HG03175 (cell line): Measurements from ENCODE around the gene LONRF2.

Source experiments
- ATAC-seq: cut with Tn5 transposase; IDR thresholded peaks from one replicate; pipeline ENCODE4 v1.9.1; 2021; ENCODE audit warnings: mild to moderate bottlenecking, moderate library complexity; ENCODE audit not compliant: unreplicated experiment

The LONRF2 gene

DNA sequence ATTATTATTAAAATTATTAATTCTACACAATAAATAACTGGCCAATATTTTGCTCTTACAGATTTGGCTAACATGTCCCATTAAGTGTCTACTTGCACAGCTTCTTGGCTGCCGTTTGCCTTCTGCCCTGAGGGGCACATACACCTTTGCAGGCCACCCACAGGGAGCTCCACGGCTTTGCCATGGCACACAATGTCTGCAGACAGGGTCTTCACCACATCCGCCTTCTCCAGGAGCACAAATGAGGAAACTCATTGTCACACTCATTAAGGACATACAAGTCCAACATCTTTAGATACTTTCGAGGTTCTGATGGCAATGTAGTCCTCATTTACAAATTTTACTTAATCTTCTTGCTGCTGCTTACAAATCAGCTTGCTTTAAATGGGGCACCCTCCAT lies 45.6 kb downstream of the LONRF2 start:
- no peak for ATAC-seq

DNA sequence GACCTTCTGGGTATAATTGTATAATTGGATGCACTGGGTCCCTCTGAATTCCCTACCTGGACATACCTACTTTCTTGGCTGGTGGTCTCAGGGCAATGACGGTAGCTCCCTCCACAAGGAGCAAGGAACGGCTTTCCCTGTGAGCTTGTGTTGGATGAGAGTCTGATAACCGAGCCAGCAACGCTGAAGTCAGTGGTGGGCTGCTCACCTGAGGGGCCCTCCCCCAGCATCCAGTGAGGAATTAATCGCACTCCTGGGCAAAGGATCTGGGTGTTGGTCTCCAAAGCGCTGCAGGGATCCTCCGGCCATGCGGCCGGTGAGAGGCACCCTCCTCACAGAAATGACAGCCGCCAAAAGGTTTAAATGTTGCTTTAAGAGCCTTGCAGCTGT lies 47.1 kb downstream of the LONRF2 start:
- ATAC-seq: no peak

DNA sequence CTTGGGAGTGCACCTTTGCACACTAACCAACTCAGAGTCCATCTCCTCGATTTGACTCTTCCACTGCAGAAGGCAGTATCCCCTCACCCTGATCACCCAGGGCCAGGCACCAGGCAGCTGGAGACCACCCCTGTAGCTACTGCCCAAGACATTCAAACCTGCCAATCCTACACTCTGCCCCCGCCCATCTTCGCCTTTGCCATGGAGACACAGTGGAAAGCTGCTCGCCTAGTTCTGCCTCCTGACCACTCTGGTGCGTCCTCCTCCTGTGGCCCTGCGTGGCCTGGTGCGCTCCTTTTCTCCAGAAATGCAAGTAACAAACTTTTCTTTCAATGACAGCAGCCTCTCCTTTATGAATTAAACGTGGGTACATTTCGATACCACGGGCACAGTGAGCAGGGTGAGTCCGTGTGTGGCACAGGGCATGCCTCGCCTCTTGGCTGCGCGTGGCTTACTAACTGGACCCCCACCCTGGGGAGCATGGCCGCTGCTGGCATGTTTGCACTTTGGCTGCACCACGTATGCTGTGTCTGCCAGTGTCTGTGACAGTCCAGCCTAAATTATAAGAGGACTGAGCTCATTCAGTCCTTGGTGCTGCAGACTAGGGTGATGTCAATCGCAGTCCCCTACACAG lies 47.6 kb downstream of the LONRF2 start:
- no peak for ATAC-seq

DNA sequence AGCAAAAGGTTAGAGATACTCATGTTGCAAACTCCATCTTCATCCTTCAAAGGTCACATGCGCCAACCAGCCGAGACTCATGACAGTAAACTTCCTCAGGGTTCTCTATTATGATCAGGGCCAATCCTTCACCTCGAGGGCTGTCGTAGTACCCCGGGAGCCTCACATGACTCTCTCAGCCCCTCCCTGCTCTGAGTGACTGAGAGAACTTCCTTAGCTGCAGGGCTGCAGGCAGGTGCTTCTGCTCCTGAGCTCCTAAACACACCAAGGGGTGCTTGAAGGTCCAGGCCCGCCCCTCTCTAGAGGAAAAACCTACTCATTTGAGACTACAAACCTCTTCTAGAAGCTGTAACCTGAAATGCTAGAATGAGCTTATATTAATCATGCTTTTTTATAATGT lies 48.2 kb downstream of the LONRF2 start:
- no peak for ATAC-seq

DNA sequence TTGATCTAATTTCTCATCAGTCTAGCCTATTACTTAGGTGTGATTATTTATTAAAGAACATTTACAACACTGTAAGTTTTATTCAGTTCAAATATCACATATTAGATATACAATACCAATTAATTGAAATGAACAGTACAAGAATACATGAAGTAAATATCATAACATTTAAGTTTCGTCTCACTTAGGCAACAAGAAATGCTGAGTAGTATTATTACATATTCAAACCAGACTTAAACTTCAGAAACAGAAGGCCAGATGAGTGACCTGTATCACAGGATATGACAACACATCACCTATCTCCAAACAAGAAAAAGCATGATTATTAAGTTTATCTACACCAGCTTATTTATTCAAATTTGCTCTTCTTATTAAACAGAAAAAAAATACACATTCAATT lies 48.9 kb downstream of the LONRF2 start:
- no peak for ATAC-seq

DNA sequence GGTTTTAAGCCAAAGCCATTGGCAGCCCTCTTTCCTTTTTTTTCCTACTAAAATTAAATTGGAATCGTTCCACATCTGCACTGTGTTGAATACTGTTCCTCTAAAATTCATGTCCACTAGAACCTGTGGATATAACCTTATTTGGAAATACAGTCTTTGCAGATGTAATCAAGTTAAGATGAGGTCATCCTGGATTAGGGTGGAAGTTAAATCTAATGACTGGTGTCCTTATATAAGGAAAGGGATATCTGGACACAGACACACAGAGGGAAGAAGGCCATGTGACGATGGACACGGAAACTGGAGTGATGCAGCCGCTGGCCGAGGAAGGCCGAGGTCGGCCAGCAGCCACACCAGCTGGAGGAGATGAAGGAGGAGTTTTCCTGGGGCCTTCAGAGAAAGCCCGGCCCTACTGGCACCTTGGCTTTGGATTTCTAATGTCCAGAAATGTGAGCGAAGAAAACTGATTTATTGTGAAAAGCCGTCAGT lies 49.4 kb downstream of the LONRF2 start:
- no peak for ATAC-seq

DNA sequence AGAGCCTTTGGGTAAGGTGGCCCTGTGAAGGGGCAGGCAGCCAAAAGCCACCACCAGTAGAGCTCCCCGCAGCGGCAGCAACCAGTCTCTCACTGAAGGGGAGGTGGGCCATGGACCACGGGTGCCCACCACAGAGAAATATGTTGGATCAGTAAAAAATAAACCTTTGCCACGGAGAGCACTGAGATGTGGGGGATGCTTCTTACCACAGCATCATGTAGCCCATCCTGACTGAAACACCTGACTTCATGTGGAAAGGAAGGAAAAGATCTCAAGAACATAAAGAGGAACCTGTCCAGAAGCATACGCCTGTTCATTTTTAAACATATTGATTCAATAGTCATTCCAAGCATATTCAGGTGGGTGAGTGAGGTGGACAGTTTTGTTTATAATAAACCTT lies 51.1 kb downstream of the LONRF2 start:
- ATAC-seq: no peak

DNA sequence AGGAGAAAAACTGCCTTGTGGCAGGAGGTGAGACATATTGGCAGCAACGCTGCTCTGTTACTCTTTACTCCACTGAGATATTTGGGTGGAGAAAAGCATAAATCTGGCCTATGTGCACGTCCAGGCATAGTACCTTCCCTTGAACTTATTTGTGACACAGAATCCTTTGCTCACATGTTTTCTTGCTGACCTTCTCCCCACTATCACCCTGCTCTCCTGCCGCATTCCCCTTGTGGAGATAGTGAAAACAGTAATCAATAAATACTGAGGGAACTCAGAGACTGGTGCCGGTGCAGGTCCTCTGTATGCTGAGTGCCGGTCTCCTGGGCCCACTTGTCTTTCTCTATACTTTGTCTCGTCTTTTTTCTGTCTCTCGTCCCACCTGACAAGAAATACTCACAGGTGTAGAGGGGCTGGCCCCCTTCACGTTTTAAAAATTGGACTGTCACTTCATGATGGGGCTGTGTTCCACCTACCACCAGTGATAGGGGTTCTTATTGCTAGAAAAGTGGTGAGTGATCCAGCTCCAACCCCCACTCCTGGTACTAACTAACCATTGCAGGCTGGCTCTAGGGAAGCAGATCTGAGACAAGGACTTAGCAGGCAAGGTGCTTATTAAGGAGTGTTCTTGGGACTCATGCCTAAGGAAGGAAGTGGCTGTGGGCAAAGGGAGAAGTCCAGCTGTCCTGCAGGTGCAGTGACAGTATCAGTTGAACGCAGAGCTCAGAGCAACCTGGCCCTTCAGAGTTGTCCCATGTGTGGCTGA lies 51.7 kb downstream of the LONRF2 start:
- no peak for ATAC-seq

DNA sequence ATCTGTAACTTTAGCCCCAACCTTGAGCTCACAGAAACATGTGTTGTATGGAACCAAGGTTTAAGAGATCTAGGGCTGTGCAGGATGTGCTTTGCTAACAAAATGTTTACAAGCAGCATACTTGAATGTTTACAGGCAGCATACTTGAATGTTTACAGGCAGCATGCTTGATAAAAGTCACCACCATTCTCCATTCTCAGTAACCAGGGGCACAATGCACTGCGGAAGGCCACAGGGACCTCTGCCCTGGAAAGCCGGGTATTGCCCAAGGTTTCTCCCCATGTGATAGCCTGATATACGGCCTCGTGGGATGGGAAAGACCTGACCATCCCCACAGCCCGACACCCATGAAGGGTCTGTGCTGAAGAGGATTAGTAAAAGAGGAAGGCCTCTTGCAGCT lies 52.4 kb downstream of the LONRF2 start:
- no peak for ATAC-seq

DNA sequence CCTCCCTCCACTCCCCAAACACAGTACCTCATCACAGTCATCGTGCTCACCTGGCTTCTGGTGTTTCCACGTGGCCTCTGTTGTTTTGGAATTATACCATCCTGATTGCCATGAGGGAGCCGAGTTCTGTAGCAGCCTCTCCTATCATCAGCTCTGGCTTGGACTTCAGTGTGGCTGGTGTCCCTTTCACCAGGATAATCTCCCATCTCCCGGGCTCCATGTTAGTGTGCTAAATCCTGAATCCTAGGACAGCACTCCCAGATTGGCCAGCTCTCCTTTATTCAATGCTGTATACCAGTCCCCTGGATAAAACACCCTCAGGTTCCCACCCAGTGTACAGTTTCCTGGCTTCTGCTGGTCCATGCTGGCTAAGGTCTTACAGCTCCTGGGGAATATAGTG lies 53.3 kb downstream of the LONRF2 start:
- ATAC-seq: no peak

DNA sequence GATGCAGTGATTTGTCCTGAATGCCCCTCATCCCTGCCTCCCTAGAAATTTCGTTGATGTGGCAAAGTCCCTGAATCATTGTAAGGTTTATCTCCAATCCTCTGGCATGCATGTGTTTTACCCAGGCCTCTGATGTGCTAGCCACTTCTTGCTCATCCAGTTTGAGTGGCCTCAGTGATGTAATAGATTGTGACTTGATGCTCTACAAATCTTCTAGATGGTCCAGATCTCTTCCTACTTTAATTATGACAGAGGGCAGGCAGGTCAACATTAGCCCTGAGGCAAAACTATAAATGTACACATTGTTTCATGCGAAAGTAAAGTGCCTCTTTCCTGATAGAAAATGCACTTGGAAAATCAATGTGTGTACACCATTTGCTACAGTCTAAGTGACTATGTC lies 54.5 kb downstream of the LONRF2 start:
- ATAC-seq: no peak

DNA sequence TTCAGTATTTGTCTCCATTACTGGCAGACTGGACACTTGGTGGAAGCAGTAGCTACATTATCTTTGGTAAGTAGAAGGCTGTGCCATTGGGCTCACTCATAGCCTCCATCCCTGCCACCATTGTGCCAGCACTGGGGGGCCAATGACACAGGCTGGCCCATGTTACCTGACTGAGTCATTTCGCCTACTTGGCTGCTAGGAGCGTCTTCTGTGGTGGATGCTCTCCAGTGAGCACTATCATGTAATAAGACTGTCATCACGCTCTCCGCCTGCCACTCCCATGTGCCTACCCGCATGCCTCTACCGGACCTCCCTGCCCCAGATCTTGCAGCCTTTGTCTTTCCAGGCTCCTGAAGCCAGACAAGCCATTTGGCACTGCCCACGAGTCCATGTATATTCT lies 56.2 kb downstream of the LONRF2 start:
- ATAC-seq: no peak

DNA sequence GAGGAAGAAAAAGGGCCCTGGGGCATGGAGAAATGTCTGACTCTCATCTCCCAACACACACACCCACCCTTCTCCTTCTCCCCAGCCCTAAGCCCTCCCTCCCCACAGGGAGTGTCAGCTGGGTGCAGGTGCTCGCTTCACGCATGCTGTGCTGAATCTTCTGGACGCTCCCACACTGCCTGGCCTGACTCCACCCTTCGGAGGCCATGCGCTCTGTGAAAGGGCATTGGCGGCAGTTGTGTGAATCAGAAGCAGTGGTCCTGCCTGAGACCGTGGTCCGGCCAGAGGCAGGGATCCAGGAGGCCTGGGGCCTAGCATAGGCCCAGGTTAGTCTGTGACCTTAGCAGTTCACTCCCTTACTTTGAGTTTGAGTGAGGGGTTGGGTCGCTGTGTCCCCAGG lies 57.1 kb downstream of the LONRF2 start:
- ATAC-seq: no peak

DNA sequence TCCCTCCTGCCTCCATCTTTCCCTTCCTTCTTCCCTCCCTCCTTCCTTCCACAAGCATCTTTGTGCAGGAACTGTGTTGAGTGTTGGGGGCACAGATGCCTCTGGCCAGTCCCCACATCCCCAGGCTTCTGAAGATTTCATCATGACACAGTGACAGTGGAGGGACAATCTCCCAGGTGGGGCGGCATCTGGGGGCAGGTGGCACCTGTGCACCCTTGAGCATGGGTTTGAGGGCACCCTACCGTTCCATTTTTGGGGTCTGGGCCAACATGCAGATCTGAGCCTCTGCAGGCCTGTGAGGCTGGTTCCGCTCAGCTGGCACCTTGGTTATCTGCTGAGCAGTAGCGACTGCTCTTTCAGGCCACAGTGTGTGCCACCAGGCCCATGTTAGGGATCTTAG lies 57.6 kb downstream of the LONRF2 start:
- ATAC-seq: no peak

DNA sequence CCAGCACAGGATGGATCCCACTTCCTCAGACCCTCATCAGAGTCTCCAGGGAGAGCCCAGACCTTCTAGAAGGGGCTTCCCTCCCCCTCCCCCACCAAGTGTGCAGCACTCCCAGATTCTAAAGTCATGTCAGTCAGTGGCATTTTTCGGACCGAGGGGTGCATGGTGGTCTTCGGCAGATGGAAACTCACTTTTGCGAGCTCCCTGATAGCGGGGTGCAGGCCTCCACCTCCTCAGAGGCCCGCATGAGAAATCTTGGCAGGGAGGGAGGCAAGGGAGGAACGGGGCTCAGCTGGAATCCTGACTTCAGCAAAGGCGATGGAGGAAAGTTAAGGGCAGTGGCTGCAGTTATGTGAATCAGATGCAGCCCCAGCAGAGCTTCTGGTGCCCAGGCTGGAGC lies 58.2 kb downstream of the LONRF2 start:
- no peak for ATAC-seq

DNA sequence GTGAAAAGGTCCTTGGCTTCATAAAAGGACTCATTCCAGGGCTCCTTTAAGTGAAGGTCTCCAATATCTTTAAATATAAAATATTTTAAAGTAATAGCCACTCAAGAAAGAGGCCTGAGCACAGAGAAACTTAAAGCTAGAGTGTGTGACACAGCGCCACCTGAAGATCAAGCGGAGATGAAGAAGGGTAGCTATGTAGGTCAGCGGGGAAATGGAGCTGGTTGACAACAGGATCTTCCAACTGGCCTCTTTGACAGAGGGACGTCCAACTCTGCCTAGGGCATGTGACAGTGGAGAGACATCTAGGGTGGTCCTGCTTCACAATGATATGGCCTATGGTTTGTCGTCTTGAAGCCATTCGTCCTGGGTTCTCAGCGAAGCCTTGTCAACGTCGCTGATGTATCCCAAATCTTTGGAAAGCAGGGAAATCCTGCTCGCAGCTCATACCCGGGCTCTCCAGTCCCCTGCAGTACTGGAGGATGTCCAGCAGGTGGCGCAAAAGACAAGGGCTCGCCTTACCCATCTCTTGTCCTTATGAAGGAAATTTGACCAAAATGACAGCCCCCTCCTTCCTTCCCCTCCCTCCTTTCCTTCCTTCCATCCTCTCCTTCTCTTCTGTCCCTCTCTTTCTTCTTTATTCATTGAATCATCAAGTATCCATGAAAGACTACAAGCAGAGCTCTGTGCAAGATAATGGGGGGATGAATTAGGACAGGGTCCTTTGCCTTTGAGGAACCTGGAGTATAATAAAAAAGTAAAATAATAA lies 59.6 kb downstream of the LONRF2 start:
- ATAC-seq: peak; percentile 47

DNA sequence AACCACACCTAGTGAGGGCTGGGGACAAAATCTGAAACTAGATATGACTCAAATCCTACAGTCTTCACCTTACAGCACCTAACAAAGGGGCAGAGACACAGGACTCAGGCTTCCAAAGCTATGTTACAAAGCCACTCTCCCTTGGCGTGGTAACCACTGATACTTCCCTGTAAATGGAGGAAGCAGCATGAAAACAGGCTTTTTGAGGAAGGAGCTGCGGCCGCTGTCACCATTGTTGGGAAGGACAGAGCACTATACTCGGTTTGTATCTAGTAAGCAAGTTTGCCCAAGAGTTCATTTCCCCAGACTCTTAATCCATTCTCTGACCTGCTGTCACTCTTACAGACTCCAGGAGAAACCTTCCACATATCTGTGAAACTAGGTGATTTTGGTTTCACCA lies 60.3 kb downstream of the LONRF2 start:
- ATAC-seq: no peak

DNA sequence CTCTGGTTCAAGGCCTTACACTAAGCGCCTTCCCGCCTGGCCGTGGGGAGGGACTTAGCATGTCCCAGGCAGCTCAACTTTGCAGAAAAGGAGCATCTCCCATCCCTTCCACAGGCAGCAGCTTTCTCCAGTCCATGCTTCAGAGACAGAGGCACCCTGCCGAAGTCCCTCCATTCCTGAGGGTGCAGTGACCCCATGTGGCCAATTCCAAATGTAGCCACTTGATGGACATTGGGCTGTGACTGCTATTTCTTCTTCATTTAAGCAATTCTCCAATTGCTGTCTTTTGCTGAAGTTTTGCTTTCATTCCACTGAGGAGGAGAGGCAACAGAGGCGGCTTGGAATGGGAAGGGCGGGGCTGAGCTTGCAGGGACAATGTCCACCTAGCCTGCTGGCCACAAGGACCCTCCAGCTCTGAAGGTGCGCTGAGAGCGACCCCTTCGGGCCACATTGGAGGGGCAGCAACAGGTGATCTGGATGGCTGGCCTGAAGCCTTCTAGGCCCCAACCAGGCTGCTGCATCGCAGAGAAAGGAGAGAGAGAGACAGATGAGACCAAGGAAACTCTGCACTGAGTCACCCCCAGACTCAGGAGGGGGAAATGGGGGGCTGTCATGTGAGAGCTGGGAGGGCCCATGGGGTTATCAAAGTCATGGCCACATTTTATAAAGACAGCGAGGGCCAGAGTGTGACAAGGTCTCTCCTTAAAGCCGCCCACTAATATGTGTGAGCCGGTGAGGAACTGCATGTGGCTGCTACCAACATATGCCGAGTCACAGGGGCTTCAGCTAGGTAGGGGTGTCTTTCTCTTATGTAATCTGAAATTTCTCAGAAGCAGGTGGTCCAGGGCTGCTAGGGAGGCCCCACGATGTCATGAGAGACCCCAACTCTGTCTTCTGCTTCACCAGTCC lies 61.3 kb downstream of the LONRF2 start:
- ATAC-seq: no peak

DNA sequence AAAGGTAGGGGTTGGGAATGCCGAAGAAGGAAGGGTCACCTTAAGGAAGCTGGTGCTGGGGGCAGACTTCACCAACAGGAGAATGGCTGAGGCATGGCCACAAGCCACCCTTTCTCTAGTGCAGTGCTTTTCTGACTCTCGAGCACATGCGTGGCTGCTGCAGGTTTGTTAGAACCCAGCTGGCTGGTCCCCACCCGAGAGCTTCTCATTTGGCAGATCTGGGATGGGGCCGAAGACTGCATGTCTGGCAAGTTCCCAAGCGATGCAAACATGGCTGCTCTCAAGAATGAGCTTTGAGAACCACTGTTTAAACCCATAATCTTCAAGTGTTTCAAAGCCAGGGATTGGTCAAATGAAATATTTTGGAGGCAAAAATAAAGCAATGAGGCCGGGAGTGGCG lies 63.2 kb downstream of the LONRF2 start:
- no peak for ATAC-seq

DNA sequence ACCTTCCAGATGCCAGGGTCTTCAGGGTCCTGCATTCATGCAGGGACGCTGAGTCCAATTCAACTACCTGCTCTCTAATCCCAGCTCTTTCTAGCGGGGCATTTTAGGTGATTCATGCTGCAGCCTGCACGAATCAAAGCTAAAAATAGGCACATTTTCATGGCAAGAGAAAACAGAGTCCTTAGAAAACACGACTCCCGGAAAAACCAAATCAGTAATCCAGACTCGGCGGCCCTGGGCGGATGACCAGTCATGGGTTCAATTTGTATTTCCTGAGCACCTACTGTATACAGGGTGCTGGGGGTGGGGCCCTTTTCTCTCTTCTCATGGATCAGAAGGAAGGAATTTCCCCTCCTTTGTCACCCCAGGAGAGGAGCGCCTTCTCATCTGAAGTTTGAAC lies 64.4 kb downstream of the LONRF2 start:
- ATAC-seq: no peak

DNA sequence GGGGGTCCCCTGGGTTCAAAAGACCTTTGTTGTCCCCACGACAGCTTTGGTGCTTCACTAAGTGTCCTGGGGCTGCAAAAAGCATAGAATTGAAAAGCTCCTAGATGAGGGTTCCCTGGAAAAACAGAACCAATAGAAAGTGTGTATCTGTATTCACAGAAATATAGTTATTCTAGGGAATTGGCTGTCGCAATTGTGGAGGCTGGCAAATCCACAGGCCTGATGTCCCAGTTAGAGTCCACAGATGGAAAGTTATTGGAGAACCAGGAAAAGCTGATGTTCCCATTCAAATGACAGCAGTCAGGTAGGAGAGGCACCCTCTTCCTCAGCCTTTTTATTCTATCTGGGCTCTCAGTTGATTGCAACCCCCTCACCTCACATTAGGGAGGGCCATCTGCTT lies 65.5 kb downstream of the LONRF2 start:
- no peak for ATAC-seq
